AG04450 (cell line): ENCODE data around the gene CASQ1. TPM values are rescaled to one million over a fixed set of nuclear protein-coding genes. Genes with fewer than 3 reads are reported as not detected.

ENCODE experiments used
- CTCF ChIA-PET: fragments of 300-600, 350-600 bp; formaldehyde crosslinking; extraction: SDS; loops from one replicate; lab custom pipeline; 2022; ENCODE audit warnings: antibody characterized with exemption, inconsistent platforms; lab: Charles Lee
- POLR2A ChIA-PET: fragments of 350-600 bp; formaldehyde crosslinking; extraction: SDS; loops from one replicate; lab custom pipeline; 2021; ENCODE audit warnings: antibody characterized with exemption, inconsistent platforms; lab: Yijun Ruan, JAX
- DNase-seq: peaks from one replicate; pipeline ENCODE4 v3.0.0-alpha.2; 2011; ENCODE audit warnings: low read depth, low spot score
- H3K27ac ChIP-seq: one replicate; pipeline ENCODE4 v1.5.1; 2012; ENCODE audit warnings: low read depth, low read length, control low read depth
- H3K27me3 ChIP-seq: one replicate; pipeline ENCODE4 v1.6.0; 2012; ENCODE audit warnings: low read length; ENCODE audit not compliant: control insufficient read depth, insufficient read depth
- H3K4me3 ChIP-seq: 2 replicates; pipeline ENCODE4 v1.5.1; 2011; ENCODE audit warnings: mild to moderate bottlenecking, low read depth, low read length, control low read depth
- H3K9me3 ChIP-seq: 2 replicates; pipeline ENCODE4 v1.5.1; 2012; ENCODE audit warnings: low read length; ENCODE audit not compliant: control insufficient read depth, insufficient read depth
- CTCF ChIP-seq: IDR thresholded peaks from 2 replicates; pipeline ENCODE4 v1.5.1; 2011; ENCODE audit warnings: low read depth, low read length, control low read depth, inconsistent platforms
- polyA plus RNA-seq: library from polyadenylated mRNA; depleted of rRNA; stranded (reverse); fragments of >200 nt; gene quantifications from 2 replicates; pipeline ENCODE4 v1.2.3, GENCODE V29; 2011

The CASQ1 gene
- polyA plus RNA-seq, 1 experiment, result 0.17 TPM

DNA sequence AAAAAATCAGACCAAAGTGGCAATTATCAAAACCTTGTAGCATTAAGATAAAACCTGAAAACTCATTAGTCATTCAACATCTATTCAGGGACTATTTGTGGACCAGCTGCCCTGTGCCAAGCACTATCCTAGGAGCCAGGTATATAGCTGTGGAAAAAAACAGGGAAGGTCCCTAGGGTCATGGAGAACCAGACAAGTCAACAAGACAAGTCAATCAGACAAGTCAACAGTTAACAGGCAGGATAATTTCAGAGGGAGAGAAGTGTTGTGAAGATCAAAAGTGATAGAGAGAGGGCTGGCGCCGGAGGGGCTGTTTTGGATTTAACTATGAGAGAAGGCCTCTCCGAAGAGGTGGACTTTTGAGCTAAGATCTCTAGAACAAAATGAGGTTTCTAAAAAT lies 42.3 kb upstream of the CASQ1 start:
- Histone ChIP-seq H3K9me3 (no peaks in the 10 kb centered on the region), H3K27me3 (peaks cover 2% of the 10 kb centered on the region), H3K27ac (no peak overlapping the region), H3K4me3 (no peak overlapping the region)
- no peak for TF ChIP-seq CTCF
- ChIA-PET POLR2A (interaction anchor here (0.7 kb wide), 1 partner anchor 45 kb away, joined by 3 read pairs; no protein-coding TSS in a partner anchor), CTCF (interaction anchor here (0.9 to 4.6 kb wide), 3 partner anchors 45 to 143 kb away, joined by 3 to 21 read pairs (median 3); no protein-coding TSS in a partner anchor)
- no peak for DNase-seq

GRCh38 chr1:160149233-160149632 lies 41.1 kb upstream of the CASQ1 start:
- ChIA-PET POLR2A (no interaction called here), CTCF (interaction anchor here (0.6 to 4.6 kb wide), 4 partner anchors 41 to 1057 kb away, joined by 3 to 21 read pairs (median 4); no protein-coding TSS in a partner anchor)
- H3K27ac ChIP-seq, result no peak overlapping the region
- no peak for DNase-seq
- no peak overlapping the region for H3K4me3 ChIP-seq
- H3K9me3 ChIP-seq, result no peaks in the 10 kb centered on the region
- no peak for TF ChIP-seq CTCF
- H3K27me3 ChIP-seq, result no peaks in the 10 kb centered on the region

DNA sequence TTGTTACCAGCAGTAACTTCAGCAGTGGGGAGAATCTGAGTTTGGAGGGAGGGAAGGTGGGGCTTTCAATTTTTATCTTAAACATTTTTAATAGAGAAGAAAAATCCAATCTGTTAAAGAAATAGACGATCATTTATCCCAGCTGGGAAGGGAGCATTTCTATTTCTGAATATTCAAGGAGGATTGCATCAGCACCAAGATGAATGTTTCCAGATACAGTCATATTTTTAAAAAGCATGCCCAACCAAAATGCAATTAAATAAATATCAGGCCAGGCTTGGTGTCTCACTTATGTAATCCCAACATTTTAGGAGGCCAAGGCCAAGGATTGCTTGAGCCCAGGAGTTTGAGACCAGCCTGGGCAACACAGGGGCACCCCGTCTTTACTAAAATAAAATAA lies 40.7 kb upstream of the CASQ1 start:
- DNase-seq, result no peak
- ChIA-PET POLR2A (no interaction called here), CTCF (interaction anchor here (0.6 to 4.6 kb wide), 4 partner anchors 41 to 1056 kb away, joined by 3 to 21 read pairs (median 4); no protein-coding TSS in a partner anchor)
- H3K27me3 ChIP-seq, result no peaks in the 10 kb centered on the region
- no peaks in the 10 kb centered on the region for H3K9me3 ChIP-seq
- no peak for TF ChIP-seq CTCF
- H3K27ac ChIP-seq, result no peak overlapping the region
- no peak overlapping the region for H3K4me3 ChIP-seq

DNA sequence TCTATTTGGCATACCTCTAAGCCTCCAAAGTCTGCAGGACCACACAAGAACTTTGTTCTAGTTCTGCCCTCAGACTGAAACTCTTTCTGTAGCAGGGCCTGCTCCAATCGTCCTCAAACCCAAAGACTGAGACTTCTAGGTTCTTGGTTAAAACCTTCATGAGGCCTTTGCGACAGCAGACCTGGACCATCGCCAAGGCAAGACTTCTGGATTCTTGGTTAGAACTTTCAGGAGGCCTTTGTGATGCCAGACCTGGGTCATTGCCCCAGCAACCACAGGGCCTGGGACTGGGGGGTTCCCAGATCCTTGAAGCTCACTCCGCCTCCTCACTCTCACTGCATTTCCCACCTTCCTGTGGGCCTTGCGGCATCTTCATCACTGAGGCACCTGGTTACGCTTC lies 39.1 kb upstream of the CASQ1 start, which contains the start of gene ATP1A4:
Gene ATP1A4 (plus strand): TSS at position 301 of the 400 bp plus-strand sequence. CDS start 438 bp downstream, outside the sequence.
- ChIA-PET CTCF (no interaction called here), POLR2A (no interaction called here)
- Histone ChIP-seq H3K9me3 (no peaks in the 10 kb centered on the region), H3K27me3 (peaks cover 6% of the 10 kb centered on the region), H3K4me3 (no peak within 1 kb of the TSS), H3K27ac (no peak within 1 kb of the TSS)
- TF ChIP-seq CTCF, result no peak
- no peak for DNase-seq

DNA sequence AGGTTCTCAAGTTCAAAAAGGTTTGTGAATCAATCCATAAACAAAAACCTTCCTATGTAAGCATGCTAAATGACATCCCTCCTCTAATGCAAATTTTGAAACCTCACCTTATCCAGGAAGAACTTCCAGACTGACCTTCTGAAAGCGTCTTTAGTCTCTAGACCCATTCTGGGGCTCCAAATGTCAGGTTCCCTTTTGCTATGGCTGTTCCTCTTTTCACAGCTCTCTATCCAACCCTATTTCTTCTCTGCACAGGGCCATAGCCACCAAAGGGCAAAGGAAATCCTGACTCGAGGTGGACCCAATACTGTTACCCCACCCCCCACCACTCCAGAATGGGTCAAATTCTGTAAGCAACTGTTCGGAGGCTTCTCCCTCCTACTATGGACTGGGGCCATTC lies 35.6 kb upstream of the CASQ1 start:
- no peaks in the 10 kb centered on the region for H3K9me3 ChIP-seq
- H3K27me3 ChIP-seq, result peaks cover 8% of the 10 kb centered on the region
- no peak overlapping the region for H3K27ac ChIP-seq
- no peak for DNase-seq
- no peak for TF ChIP-seq CTCF
- CTCF ChIA-PET, result no interaction called here
- POLR2A ChIA-PET, result no interaction called here
- H3K4me3 ChIP-seq, result no peak overlapping the region
